PC-3 (cell line): ENCODE results near the gene GIMAP8.

ENCODE experiments used
- EZH2phosphoT487 ChIP-seq: fragments of 300-600 bp; sonication (generic); IDR thresholded peaks from 2 replicates; pipeline ENCODE4 v1.6.1; 2018; ENCODE audit warnings: mild to moderate bottlenecking, antibody characterized with exemption, low read length, borderline replicate concordance
- TF ChIP-seq, protein P1 (sequence below): fragments of 300-600 bp; sonication (generic); conservative IDR thresholded peaks from 2 replicates; pipeline ENCODE4 v1.5.1; 2017; ENCODE audit warnings: antibody characterized with exemption, low read depth, mild to moderate bottlenecking, low read length

DNA sequence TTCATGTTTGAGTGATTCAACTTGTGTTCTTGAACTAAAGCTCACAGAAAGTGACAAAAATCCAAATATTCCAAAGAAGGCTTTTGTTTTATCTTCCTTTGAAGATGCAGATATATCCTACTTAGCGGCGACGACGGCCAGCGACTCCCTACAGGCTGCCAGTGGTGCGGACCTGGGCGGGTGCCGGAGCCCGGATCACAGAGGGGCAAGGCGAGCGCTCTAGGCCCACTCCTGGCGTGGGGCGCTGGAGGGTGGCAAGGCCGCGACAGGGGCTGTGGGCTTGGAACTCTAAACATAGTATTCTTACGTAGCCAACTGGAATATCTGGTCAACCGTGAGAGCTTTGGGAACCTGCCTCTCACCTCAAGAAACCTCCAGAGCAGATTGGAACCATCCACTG is 63.3 kb downstream of the GIMAP8 start:
- TF ChIP-seq, protein P1, sequence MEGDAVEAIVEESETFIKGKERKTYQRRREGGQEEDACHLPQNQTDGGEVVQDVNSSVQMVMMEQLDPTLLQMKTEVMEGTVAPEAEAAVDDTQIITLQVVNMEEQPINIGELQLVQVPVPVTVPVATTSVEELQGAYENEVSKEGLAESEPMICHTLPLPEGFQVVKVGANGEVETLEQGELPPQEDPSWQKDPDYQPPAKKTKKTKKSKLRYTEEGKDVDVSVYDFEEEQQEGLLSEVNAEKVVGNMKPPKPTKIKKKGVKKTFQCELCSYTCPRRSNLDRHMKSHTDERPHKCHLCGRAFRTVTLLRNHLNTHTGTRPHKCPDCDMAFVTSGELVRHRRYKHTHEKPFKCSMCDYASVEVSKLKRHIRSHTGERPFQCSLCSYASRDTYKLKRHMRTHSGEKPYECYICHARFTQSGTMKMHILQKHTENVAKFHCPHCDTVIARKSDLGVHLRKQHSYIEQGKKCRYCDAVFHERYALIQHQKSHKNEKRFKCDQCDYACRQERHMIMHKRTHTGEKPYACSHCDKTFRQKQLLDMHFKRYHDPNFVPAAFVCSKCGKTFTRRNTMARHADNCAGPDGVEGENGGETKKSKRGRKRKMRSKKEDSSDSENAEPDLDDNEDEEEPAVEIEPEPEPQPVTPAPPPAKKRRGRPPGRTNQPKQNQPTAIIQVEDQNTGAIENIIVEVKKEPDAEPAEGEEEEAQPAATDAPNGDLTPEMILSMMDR = no peak
- no peak for TF ChIP-seq EZH2phosphoT487
